Activated CD4-positive, alpha-beta memory T cell treated with anti-CD3 and anti-CD28 coated beads, Interleukin-2, amount 10 ng/mL, durations not matched to agents 7 days and 5 days (primary cell): ENCODE measurements around the gene PSMB9. TPM values are rescaled to one million over a fixed set of nuclear protein-coding genes. Genes with fewer than 3 reads are reported as not detected.

Experiments
- CTCF ChIA-PET: fragments of 350-600 bp; sonication (Branson Sonifier 250); formaldehyde crosslinking; loops from one replicate; lab custom pipeline; 2021; ENCODE audit warnings: antibody characterized with exemption, inconsistent platforms; lab: Charles Lee
- POLR2A ChIA-PET: fragments of 350-600 bp; sonication (Branson Sonifier 250); formaldehyde crosslinking; loops from one replicate; lab custom pipeline; 2021; ENCODE audit warnings: antibody characterized with exemption; lab: Charles Lee
- DNase-seq: peaks from one replicate; pipeline ENCODE4 v3.0.0-alpha.2; 2020
- H3K27ac Mint-ChIP-seq: one replicate; pipeline ENCODE4 v1.8.0; 2021; ENCODE audit warnings: mild to moderate bottlenecking, mixed read lengths
- H3K27me3 Mint-ChIP-seq: one replicate; pipeline ENCODE4 v1.8.0; 2021; ENCODE audit warnings: mixed read lengths
- H3K36me3 Mint-ChIP-seq: one replicate; pipeline ENCODE4 v1.8.0; 2021; ENCODE audit warnings: low read depth, mixed read lengths
- H3K4me1 Mint-ChIP-seq: one replicate; pipeline ENCODE4 v1.8.0; 2021; ENCODE audit warnings: mixed read lengths
- H3K4me3 Mint-ChIP-seq: one replicate; pipeline ENCODE4 v1.8.0; 2021; ENCODE audit warnings: mild to moderate bottlenecking, mixed read lengths
- H3K9me3 Mint-ChIP-seq: one replicate; pipeline ENCODE4 v1.8.0; 2021; ENCODE audit warnings: mixed read lengths
- total RNA-seq, 2 experiments: library from RNA; stranded (reverse); gene quantifications; one replicate each; pipeline ENCODE4 v1.2.3, GENCODE V29; 2021

The PSMB9 gene
- total RNA-seq, 2 experiments from 2014 or later, result 368 to 372 TPM

GRCh38 chr6:32829495-32829894, 24.5 kb upstream of the PSMB9 start:
- Mint-ChIP-seq H3K4me3 (no peak overlapping the region), H3K27ac (no peak overlapping the region), H3K4me1 (peaks cover 57% of the 10 kb centered on the region), H3K27me3 (no peaks in the 10 kb centered on the region), H3K36me3 (peaks cover 70% of the 10 kb centered on the region), H3K9me3 (no peaks in the 10 kb centered on the region)
- ChIA-PET POLR2A (interaction anchor here (2.1 to 2.9 kb wide), 2 partner anchors 15 to 24 kb away, joined by 8 to 11 read pairs; partner anchors contain the start of genes PSMB9 and TAP1), CTCF (interaction anchor here (4.3 kb wide), 1 partner anchor 9 kb away, joined by 29 read pairs; the partner anchor contains the start of gene TAP2)
- no peak for DNase-seq

- DNase-seq, result no peak
Observed at GRCh38 chr6:32830017-32830416, 24.0 kb upstream of the PSMB9 start.

GRCh38 chr6:32830936-32831335, 23.1 kb upstream of the PSMB9 start:
- peaks cover 84% of the 10 kb centered on the region for H3K36me3 Mint-ChIP-seq
- DNase-seq, result no peak
- ChIA-PET CTCF (interaction anchor here (0.9 to 1.3 kb wide), 2 partner anchors 37 to 153 kb away, joined by 3 read pairs; no protein-coding TSS in a partner anchor), POLR2A (interaction anchor here (0.9 to 16.8 kb wide), 2 partner anchors 14 to 26 kb away, joined by 3 to 1055 read pairs; partner anchors contain the start of genes PSMB9 and TAP1)
- no peak overlapping the region for H3K27ac Mint-ChIP-seq
- peaks cover 71% of the 10 kb centered on the region for H3K4me1 Mint-ChIP-seq
- H3K4me3 Mint-ChIP-seq, result no peak overlapping the region
- H3K27me3 Mint-ChIP-seq, result no peaks in the 10 kb centered on the region
- H3K9me3 Mint-ChIP-seq, result no peaks in the 10 kb centered on the region

More at GRCh38 chr6:32830017-32830416, 24.0 kb upstream of the PSMB9 start:
- H3K36me3 Mint-ChIP-seq, result peaks cover 75% of the 10 kb centered on the region
- no peaks in the 10 kb centered on the region for H3K9me3 Mint-ChIP-seq
- H3K4me1 Mint-ChIP-seq, result peaks cover 62% of the 10 kb centered on the region
- no peak overlapping the region for H3K4me3 Mint-ChIP-seq
- ChIA-PET CTCF (interaction anchor here (4.3 kb wide), 1 partner anchor 9 kb away, joined by 29 read pairs; the partner anchor contains the start of gene TAP2), POLR2A (no interaction called here)
- no peak overlapping the region for H3K27ac Mint-ChIP-seq
- H3K27me3 Mint-ChIP-seq, result no peaks in the 10 kb centered on the region

- peaks cover 95% of the 10 kb centered on the region for H3K36me3 Mint-ChIP-seq
- no peaks in the 10 kb centered on the region for H3K9me3 Mint-ChIP-seq
- POLR2A ChIA-PET, result interaction anchor here (0.9 to 16.8 kb wide), 7 partner anchors 10 to 35 kb away, joined by 3 to 1055 read pairs (median 3); partner anchors contain the start of genes PSMB8, PSMB9 and TAP1
- DNase-seq, result no peak
- no peaks in the 10 kb centered on the region for H3K27me3 Mint-ChIP-seq
- no peak overlapping the region for H3K27ac Mint-ChIP-seq
- CTCF ChIA-PET, result interaction anchor here (1.0 to 1.8 kb wide), 2 partner anchors 21 to 34 kb away, joined by 3 to 6 read pairs; partner anchors contain the start of genes PSMB9 and TAP1
- H3K4me1 Mint-ChIP-seq, result peaks cover 79% of the 10 kb centered on the region
- no peak overlapping the region for H3K4me3 Mint-ChIP-seq
Observed at GRCh38 chr6:32832535-32832934, 21.5 kb upstream of the PSMB9 start.

- CTCF ChIA-PET, result interaction anchor here (1.8 kb wide), 1 partner anchor 33 kb away, joined by 6 read pairs; no protein-coding TSS in a partner anchor
- H3K4me3 Mint-ChIP-seq, result no peak overlapping the region
Observed at GRCh38 chr6:32833664-32834063, 20.3 kb upstream of the PSMB9 start.

GRCh38 chr6:32835167-32835893, 18.7 kb upstream of the PSMB9 start:
- no peaks in the 10 kb centered on the region for H3K27me3 Mint-ChIP-seq

More at GRCh38 chr6:32833664-32834063, 20.3 kb upstream of the PSMB9 start:
- POLR2A ChIA-PET, result interaction anchor here (1.1 to 16.8 kb wide), 4 partner anchors 11 to 138 kb away, joined by 3 to 1055 read pairs (median 12); partner anchors contain the start of genes PSMB8, PSMB9 and TAP1
- peaks cover 73% of the 10 kb centered on the region for H3K4me1 Mint-ChIP-seq
- peaks cover 88% of the 10 kb centered on the region for H3K36me3 Mint-ChIP-seq
- no peak overlapping the region for H3K27ac Mint-ChIP-seq
- H3K9me3 Mint-ChIP-seq, result no peaks in the 10 kb centered on the region
- no peaks in the 10 kb centered on the region for H3K27me3 Mint-ChIP-seq
- DNase-seq, result no peak

GRCh38 chr6:32836873-32837272, 17.1 kb upstream of the PSMB9 start:
- Mint-ChIP-seq H3K36me3 (peaks cover 83% of the 10 kb centered on the region), H3K4me1 (peaks cover 88% of the 10 kb centered on the region), H3K4me3 (peak overlapping the region; percentile 77), H3K27ac (peak overlapping the region; percentile 99), H3K9me3 (no peaks in the 10 kb centered on the region), H3K27me3 (no peaks in the 10 kb centered on the region)
- ChIA-PET POLR2A (interaction anchor here (2.3 to 16.8 kb wide), 5 partner anchors 9 to 134 kb away, joined by 11 to 1055 read pairs (median 125); partner anchors contain the start of genes BRD2, PSMB9 and TAP1), CTCF (interaction anchor here (3.2 to 6.3 kb wide), 4 partner anchors 21 to 148 kb away, joined by 27 to 337 read pairs (median 136); partner anchors contain the start of genes HLA-DMA, PSMB9 and TAP1)
- no peak for DNase-seq

More at GRCh38 chr6:32835167-32835893, 18.7 kb upstream of the PSMB9 start:
- CTCF ChIA-PET, result interaction anchor here (0.6 kb wide), 1 partner anchor 19 kb away, joined by 3 read pairs; the partner anchor contains the start of gene PSMB9
- peaks cover 82% of the 10 kb centered on the region for H3K4me1 Mint-ChIP-seq
- peak overlapping the region; percentile 24 for H3K4me3 Mint-ChIP-seq
- peak overlapping the region; percentile 40 for H3K27ac Mint-ChIP-seq
- no peaks in the 10 kb centered on the region for H3K9me3 Mint-ChIP-seq
- H3K36me3 Mint-ChIP-seq, result peaks cover 84% of the 10 kb centered on the region
- POLR2A ChIA-PET, result interaction anchor here (0.7 to 16.8 kb wide), 4 partner anchors 8 to 137 kb away, joined by 3 to 1055 read pairs (median 12); partner anchors contain the start of genes PSMB8, PSMB9 and TAP1
- no peak for DNase-seq

GRCh38 chr6:32837651-32838113, 16.3 kb upstream of the PSMB9 start:
- ChIA-PET POLR2A (interaction anchor here (0.7 to 16.8 kb wide), 20 partner anchors 9 to 1256 kb away, joined by 3 to 1055 read pairs (median 8); partner anchors contain the start of genes BRD2, HLA-DMA, HLA-DMB and HLA-DOB), CTCF (interaction anchor here (0.9 to 6.3 kb wide), 20 partner anchors 9 to 238 kb away, joined by 3 to 337 read pairs (median 8); partner anchors contain the start of genes HLA-DMA, HLA-DMB, HLA-DPB1 and PSMB9)
- DNase-seq, result no peak
- H3K27ac Mint-ChIP-seq, result peak overlapping the region; percentile 99
- H3K4me3 Mint-ChIP-seq, result peak overlapping the region; percentile 77
- H3K9me3 Mint-ChIP-seq, result no peaks in the 10 kb centered on the region
- H3K36me3 Mint-ChIP-seq, result peaks cover 84% of the 10 kb centered on the region
- no peaks in the 10 kb centered on the region for H3K27me3 Mint-ChIP-seq
- peaks cover 86% of the 10 kb centered on the region for H3K4me1 Mint-ChIP-seq

- H3K36me3 Mint-ChIP-seq, result peaks cover 84% of the 10 kb centered on the region
Observed at GRCh38 chr6:32838114-32838958, 15.7 kb upstream of the PSMB9 start, which contains the start of gene TAP2. Gene TAP2, minus strand, starts transcription at chr6:32838739. Its CDS starts 506 bp downstream, at chr6:32838233.

GRCh38 chr6:32839356-32839755, 14.6 kb upstream of the PSMB9 start:
- H3K27me3 Mint-ChIP-seq, result no peaks in the 10 kb centered on the region
- no peak for DNase-seq
- ChIA-PET POLR2A (interaction anchor here (1.2 to 16.8 kb wide), 15 partner anchors 11 to 145 kb away, joined by 3 to 1055 read pairs (median 11); partner anchors contain the start of genes BRD2, HLA-DMA, HLA-DMB and PSMB9), CTCF (interaction anchor here (1.2 to 6.3 kb wide), 19 partner anchors 11 to 685 kb away, joined by 4 to 337 read pairs (median 11); partner anchors contain the start of genes BRD2, HLA-DMA, HLA-DMB and HLA-DPB1)
- H3K36me3 Mint-ChIP-seq, result peaks cover 84% of the 10 kb centered on the region
- peak overlapping the region; percentile 99 for H3K27ac Mint-ChIP-seq
- H3K9me3 Mint-ChIP-seq, result no peaks in the 10 kb centered on the region
- peak overlapping the region; percentile 12 for H3K4me3 Mint-ChIP-seq
- peaks cover 70% of the 10 kb centered on the region for H3K4me1 Mint-ChIP-seq

More at GRCh38 chr6:32838114-32838958, 15.7 kb upstream of the PSMB9 start, which contains the start of gene TAP2:
- Mint-ChIP-seq H3K4me3 (peak within 1 kb of the TSS; percentile 77), H3K27ac (peak within 1 kb of the TSS; percentile 99), H3K9me3 (no peaks in the 10 kb centered on the region), H3K27me3 (no peaks in the 10 kb centered on the region), H3K4me1 (peaks cover 80% of the 10 kb centered on the region)
- ChIA-PET CTCF (interaction anchor here (0.7 to 6.3 kb wide), 36 partner anchors 9 to 710 kb away, joined by 3 to 337 read pairs (median 6); partner anchors contain the start of genes ATF6B, BRD2, HLA-DMA and HLA-DMB), POLR2A (interaction anchor here (0.7 to 16.8 kb wide), 23 partner anchors 8 to 1257 kb away, joined by 3 to 1055 read pairs (median 7); partner anchors contain the start of genes BRD2, HLA-DMA, HLA-DMB and HLA-DOB)
- DNase-seq, result peak; percentile 98
